NT2/D1 (cell line): ENCODE measurements around the gene PPP3CA.

Source experiments
- SUZ12 ChIP-seq: IDR thresholded peaks from 2 replicates; pipeline ENCODE4 v1.6.1; 2011; ENCODE audit not compliant: insufficient read length, insufficient read depth; ENCODE audit errors: extremely low read depth
- YY1 ChIP-seq: IDR thresholded peaks from 2 replicates; pipeline ENCODE4 v1.6.1; 2011; ENCODE audit not compliant: insufficient read length, insufficient read depth

GRCh38 chr4:101019313-101019712 is 328.0 kb downstream of the PPP3CA start:
- TF ChIP-seq YY1 (no peak), SUZ12 (no peak)
